ENCODE results near the gene AP4M1.

AP4M1 gene

GRCh38 chr7:100106633-100107032, 5.2 kb downstream of the AP4M1 start:
- Histone ChIP-seq H3K9ac (ENCODE audit: low read length) (no peak overlapping the region), H2AFZ (ENCODE audit: low read length) (no peak overlapping the region), H3K27me3 (replicated peaks; ENCODE audit: insufficient read depth, low read length) (no peaks in the 10 kb centered on the region), H3K27ac (ENCODE audit: low read length) (no peak overlapping the region), H3K36me3 (replicated peaks; ENCODE audit: insufficient read depth, low read length) (no peaks in the 10 kb centered on the region), H4K20me1 (ENCODE audit: insufficient read depth, low read length) (no peaks in the 10 kb centered on the region), H3K9me3 (replicated peaks; ENCODE audit: insufficient read depth, low read length) (no peaks in the 10 kb centered on the region), H3K9me2 (replicated peaks; ENCODE audit: insufficient read depth, low read length) (no peaks in the 10 kb centered on the region), H3K79me2 (ENCODE audit: low read length) (peaks cover 6% of the 10 kb centered on the region), H3K4me2 (ENCODE audit: low read depth, low read length) (no peak overlapping the region), H3K4me1 (ENCODE audit: low read length) (peaks cover 5% of the 10 kb centered on the region; the same call in 1 of the 2 replicates), H3K4me3 (ENCODE audit: low read length) (no peak overlapping the region), H3F3A (ENCODE audit: insufficient read depth, low read length) (no peaks in the 10 kb centered on the region)
- TF ChIP-seq CTCF (IDR thresholded peaks at IDR 0.05; ENCODE audit: low read length): no peak
- no peak for TF ChIP-seq EZH2phosphoT487 (IDR thresholded peaks at IDR 0.05; ENCODE audit: low read length)
- TF ChIP-seq EZH2 (optimal IDR thresholded peaks at IDR 0.05; ENCODE audit: low read depth, low read length): no peak
- DNase-seq: no peak

GRCh38 chr7:100107125-100107737, 5.8 kb downstream of the AP4M1 start:
- Histone ChIP-seq H3K36me3 (replicated peaks; ENCODE audit: insufficient read depth, low read length) (no peaks in the 10 kb centered on the region), H3K27ac (ENCODE audit: low read length) (no peak overlapping the region), H3F3A (ENCODE audit: insufficient read depth, low read length) (no peaks in the 10 kb centered on the region), H3K9me2 (replicated peaks; ENCODE audit: insufficient read depth, low read length) (no peaks in the 10 kb centered on the region), H3K9me3 (replicated peaks; ENCODE audit: insufficient read depth, low read length) (no peaks in the 10 kb centered on the region), H3K4me3 (ENCODE audit: low read length) (no peak overlapping the region), H2AFZ (ENCODE audit: low read length) (no peak overlapping the region), H3K9ac (ENCODE audit: low read length) (no peak overlapping the region), H4K20me1 (ENCODE audit: insufficient read depth, low read length) (no peaks in the 10 kb centered on the region), H3K4me2 (ENCODE audit: low read depth, low read length) (no peak overlapping the region), H3K27me3 (replicated peaks; ENCODE audit: insufficient read depth, low read length) (no peaks in the 10 kb centered on the region), H3K4me1 (ENCODE audit: low read length) (peaks cover 5% of the 10 kb centered on the region; the same call in 1 of the 2 replicates), H3K79me2 (ENCODE audit: low read length) (peaks cover 4% of the 10 kb centered on the region)
- DNase-seq: no peak
- TF ChIP-seq CTCF (IDR thresholded peaks at IDR 0.05; ENCODE audit: low read length): no peak
- TF ChIP-seq EZH2phosphoT487 (IDR thresholded peaks at IDR 0.05; ENCODE audit: low read length): no peak
- TF ChIP-seq EZH2 (optimal IDR thresholded peaks at IDR 0.05; ENCODE audit: low read depth, low read length): no peak

GRCh38 chr7:100107890-100108289, 6.4 kb downstream of the AP4M1 start:
- H3K9me3 ChIP-seq (replicated peaks; ENCODE audit: insufficient read depth, low read length): no peaks in the 10 kb centered on the region
- H3K4me2 ChIP-seq (ENCODE audit: low read depth, low read length): no peak overlapping the region
- no peak overlapping the region for H3K27ac ChIP-seq (ENCODE audit: low read length)
- no peaks in the 10 kb centered on the region for H3K36me3 ChIP-seq (replicated peaks; ENCODE audit: insufficient read depth, low read length)
- no peaks in the 10 kb centered on the region for H3K79me2 ChIP-seq (ENCODE audit: low read length)
- H3K9me2 ChIP-seq (replicated peaks; ENCODE audit: insufficient read depth, low read length): no peaks in the 10 kb centered on the region
- H3K4me3 ChIP-seq (ENCODE audit: low read length): no peak overlapping the region
- no peak for TF ChIP-seq EZH2 (optimal IDR thresholded peaks at IDR 0.05; ENCODE audit: low read depth, low read length)
- TF ChIP-seq CTCF (IDR thresholded peaks at IDR 0.05; ENCODE audit: low read length): no peak
- TF ChIP-seq EZH2phosphoT487 (IDR thresholded peaks at IDR 0.05; ENCODE audit: low read length): no peak
- no peak overlapping the region for H2AFZ ChIP-seq (ENCODE audit: low read length)
- no peak overlapping the region for H3K9ac ChIP-seq (ENCODE audit: low read length)
- no peaks in the 10 kb centered on the region for H3K4me1 ChIP-seq (ENCODE audit: low read length)
- no peak for DNase-seq
- H3K27me3 ChIP-seq (replicated peaks; ENCODE audit: insufficient read depth, low read length): no peaks in the 10 kb centered on the region
- H3F3A ChIP-seq (ENCODE audit: insufficient read depth, low read length): no peaks in the 10 kb centered on the region
- no peaks in the 10 kb centered on the region for H4K20me1 ChIP-seq (ENCODE audit: insufficient read depth, low read length)

Measured in MM.1S (cell line).